Astrocyte (in vitro differentiated cells and primary cell): ENCODE data around the gene GTF2F1.

Experiments used
- EZH2 ChIP-seq: IDR thresholded peaks from 2 replicates; pipeline ENCODE4 v1.6.1; 2012; ENCODE audit warnings: mild to moderate bottlenecking, low read length, inconsistent platforms; ENCODE audit not compliant: insufficient read depth
- TF ChIP-seq, protein P1 (sequence below): IDR thresholded peaks from 2 replicates; pipeline ENCODE4 v1.5.1; 2011; ENCODE audit warnings: low read depth, mild to moderate bottlenecking, inconsistent platforms, low read length, moderate library complexity; ENCODE audit not compliant: insufficient read depth

DNA sequence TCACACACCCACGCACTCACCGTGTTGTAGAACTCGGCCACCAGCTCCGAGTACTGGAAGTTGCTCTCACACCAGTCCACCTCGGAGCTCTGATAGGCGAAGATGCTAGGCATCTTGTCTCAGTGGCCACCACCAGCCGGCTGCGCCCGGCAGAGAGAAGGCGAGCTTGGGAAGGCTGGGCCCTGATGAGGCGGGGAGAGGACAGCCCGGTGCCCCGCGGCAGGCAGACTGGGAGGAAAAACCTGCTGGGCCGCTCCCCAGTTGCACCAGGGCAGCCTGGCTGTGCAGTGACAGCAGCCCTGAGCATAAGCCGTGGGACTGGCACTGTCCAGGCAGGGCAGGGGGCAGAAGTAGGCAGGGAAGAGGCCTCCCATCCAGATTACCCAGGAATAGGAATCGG is 59.5 kb downstream of the GTF2F1 start, which contains the start of gene ACER1:
- TF ChIP-seq, protein P1, sequence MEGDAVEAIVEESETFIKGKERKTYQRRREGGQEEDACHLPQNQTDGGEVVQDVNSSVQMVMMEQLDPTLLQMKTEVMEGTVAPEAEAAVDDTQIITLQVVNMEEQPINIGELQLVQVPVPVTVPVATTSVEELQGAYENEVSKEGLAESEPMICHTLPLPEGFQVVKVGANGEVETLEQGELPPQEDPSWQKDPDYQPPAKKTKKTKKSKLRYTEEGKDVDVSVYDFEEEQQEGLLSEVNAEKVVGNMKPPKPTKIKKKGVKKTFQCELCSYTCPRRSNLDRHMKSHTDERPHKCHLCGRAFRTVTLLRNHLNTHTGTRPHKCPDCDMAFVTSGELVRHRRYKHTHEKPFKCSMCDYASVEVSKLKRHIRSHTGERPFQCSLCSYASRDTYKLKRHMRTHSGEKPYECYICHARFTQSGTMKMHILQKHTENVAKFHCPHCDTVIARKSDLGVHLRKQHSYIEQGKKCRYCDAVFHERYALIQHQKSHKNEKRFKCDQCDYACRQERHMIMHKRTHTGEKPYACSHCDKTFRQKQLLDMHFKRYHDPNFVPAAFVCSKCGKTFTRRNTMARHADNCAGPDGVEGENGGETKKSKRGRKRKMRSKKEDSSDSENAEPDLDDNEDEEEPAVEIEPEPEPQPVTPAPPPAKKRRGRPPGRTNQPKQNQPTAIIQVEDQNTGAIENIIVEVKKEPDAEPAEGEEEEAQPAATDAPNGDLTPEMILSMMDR, result no peak
- TF ChIP-seq EZH2, result no peak
